Stimulated activated CD4-positive, alpha-beta T cell treated with anti-CD3 and anti-CD28 coated beads, Interleukin-15, amount 100 ng/mL, for 24 hours (primary cell): ENCODE results near the gene DDX53.
A peak's percentile ranks its signal among the peaks of the same experiment; 100 is the strongest.

Experiments used
- DNase-seq: peaks from one replicate; pipeline ENCODE4 v3.0.0-alpha.2; 2020

DDX53 gene

DNA sequence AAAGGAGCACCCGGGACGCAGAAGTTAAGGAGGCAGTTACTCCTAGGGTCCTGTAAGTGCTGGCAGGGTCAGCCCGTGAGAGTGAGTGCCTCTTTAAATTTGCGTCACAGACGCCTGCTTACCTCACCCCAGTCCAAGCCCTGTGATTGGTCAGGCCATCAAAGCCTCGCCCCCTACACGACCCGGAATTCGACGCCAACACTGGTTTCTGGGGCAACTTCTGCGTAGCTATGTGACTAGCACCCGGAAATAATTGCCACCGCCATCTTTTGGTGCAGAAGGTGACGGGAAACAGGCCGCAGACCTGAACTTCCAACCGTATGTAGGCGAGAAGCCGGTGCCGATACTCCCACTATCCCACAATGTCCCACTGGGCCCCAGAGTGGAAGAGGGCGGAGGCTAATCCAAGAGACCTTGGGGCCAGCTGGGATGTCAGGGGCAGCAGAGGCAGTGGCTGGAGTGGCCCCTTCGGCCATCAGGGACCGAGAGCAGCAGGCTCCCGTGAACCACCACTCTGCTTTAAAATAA is at the start of gene DDX53:
Gene DDX53 (plus strand): TSS at position 265 of the 528 bp plus-strand sequence. CDS start 98 bp downstream, at position 363.
- DNase-seq: no peak

GRCh38 chrX:22950269-22951266 is 49.2 kb upstream of the DDX53 start:
- DNase-seq: no peak

DNA sequence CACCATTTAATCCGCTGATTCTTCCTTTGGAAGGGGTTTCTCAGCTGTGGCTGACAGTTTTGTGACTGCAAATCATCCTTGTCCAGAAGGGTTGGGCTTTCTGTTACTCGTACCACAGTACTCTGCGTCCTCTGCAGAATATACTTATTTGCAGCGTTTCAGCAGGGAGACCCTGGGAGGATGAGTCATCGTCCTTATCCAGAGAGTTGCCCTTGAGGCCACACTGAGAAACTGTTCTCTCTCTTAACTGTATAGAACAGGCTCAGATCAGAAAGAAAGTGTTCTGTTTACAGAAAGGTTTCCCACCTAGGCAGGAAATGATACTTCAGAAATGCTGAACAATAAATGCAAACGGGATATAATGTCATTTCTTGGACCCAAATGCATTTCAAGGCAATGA is 47.8 kb upstream of the DDX53 start:
- no peak for DNase-seq

DNA sequence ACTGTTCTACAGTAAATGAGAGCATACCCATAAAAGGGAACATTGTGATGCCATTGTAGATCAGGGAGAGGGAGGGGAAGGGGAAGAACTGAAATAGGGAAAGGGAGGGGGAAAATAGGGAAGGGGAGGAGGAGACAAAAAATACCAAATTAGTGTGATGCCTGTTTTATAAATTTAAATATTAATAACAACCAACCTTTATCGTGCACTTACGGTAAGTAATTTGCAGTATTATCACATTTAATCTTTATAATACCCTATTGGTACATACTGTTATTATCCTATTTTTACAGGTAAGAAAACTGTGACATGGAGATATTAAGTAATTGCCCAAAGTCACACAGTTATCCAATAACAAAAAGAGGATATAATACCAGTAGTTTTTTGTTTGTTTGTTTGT is 41.5 kb upstream of the DDX53 start:
- DNase-seq: no peak

DNA sequence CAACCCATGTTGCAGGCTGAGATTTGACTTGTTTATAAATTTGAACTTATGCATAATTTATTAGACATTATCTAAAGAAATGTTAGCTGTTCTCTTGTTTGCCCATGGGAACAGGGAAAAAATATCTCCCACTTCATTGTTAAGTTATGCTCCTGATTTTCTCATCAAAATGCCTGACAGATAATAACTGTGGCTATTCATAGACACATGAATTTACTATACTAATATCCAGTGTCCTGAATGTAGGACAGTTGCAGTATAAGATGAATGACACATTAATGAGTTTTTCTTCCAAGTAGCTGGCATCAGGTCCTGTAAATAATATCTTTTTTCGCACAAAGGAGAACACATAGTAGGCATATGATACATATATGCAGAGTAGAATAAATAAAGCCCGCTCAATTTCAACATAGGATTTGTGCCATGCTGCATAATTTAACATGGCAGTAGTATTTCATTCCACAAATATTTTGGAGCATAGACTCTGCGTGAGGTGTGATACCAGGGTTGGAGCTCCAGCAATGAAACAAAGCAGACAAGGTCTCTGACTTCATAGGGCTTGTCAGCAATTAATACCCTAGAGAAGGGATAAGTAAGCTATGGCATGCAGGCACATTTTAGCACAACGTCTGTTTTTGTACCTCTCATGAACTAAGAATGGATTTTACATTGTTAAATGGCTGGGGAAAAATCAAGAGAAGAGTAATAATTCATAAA is 40.4 kb upstream of the DDX53 start:
- DNase-seq: no peak

- no peak for DNase-seq
Measured at GRCh38 chrX:22963196-22963595, 36.6 kb upstream of the DDX53 start.

GRCh38 chrX:22968494-22968893 is 31.3 kb upstream of the DDX53 start:
- DNase-seq: no peak

- DNase-seq: no peak
Measured at GRCh38 chrX:22969411-22969810, 30.3 kb upstream of the DDX53 start.

DNA sequence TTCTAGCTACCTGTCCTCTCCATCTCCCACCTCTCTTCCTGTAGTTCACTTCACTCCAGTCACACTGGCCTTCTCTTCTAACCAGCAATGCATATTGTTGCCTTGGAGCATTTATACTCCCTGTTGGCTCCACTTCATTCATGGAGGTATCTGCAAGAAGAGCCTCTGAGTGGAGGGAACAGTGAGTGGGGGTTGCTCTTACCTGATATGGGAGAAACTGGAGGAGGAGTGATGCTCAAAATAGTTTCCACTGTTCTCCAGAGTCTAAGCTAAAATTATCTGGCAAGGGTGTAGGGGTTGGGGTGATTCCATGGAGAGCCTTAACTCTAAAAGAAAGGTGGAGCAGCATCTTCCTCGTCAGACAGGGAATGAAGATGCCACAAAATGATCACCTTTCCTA is 28.9 kb upstream of the DDX53 start:
- DNase-seq: no peak

DNA sequence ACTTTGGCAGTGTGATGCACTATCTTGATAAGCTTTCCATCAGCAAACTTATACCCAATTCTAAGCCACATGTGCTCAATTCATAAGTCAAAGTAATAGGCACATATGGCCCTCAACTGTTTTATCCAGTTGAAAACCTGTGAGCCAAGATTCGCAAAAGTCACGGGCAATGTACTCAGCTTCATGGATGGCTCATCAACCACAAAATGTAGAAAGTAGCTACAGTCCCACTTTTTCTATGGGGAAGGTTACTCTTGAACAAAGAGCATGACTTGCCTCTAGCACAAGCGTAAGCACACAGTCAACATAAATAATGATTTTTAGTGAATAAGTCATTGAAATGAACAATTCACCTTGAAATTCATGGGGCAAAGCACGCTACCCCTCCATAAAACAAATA is 25.1 kb upstream of the DDX53 start:
- no peak for DNase-seq

- DNase-seq: no peak
Measured at GRCh38 chrX:22975786-22976185, 24.0 kb upstream of the DDX53 start.

DNA sequence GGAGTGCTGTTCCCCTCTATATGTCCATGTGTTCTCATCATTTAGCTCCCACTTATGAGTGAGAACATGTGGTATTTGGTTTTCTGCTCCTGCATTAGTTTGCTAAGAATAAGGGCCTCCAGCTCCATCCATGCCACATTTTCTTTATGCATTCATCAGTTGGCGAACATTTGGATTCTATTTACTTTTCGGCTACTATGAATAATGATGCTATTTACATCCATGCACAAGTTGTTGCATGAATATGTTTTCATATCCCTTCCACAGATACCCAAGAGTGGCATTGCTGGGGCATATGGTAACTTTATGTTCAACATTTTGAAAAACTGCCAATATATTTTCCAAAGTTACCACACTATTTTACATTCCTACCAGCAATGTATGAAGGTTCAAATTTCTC is 13.8 kb upstream of the DDX53 start:
- DNase-seq: no peak

DNA sequence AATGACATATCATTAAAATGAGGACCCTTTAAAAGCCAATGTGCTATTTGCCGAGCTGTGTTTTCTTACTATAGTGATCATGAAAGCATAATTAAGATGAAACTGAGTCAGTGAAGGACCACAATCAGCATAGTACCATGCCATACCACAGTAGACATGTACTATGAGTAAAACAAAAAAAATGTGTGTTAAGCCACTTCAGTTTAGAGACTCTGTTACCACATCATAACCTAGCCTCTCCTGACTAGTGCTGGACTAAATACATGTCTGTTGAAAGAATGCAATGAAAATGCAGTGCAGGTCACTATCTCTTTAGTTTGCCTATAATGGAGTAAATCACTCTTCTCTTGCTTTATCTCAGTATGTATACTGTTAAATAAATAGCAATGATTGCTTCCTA is 12.3 kb upstream of the DDX53 start:
- no peak for DNase-seq

DNA sequence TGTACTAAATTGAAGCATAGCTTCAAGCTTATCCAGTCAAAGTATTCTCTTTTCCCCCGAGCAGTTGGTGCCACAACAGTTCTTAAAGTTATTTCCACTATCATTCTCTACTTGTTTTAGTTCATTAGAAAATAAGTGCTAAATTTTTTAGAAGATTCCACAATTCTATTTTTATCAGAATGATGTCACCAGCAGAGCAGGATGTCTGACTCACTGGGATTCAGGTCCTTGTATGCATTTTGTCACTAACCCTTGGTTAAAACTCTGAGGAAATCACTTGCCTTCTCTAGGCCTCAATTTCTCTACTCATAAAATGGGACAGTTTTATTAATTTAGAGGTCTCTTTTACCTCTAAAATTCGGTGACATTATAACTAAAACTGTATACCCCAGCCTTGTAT is 3.4 kb downstream of the DDX53 start:
- DNase-seq: no peak

GRCh38 chrX:23008431-23009099 is 8.8 kb downstream of the DDX53 start:
- no peak for DNase-seq

- DNase-seq: peak; percentile 4
Measured at GRCh38 chrX:23012162-23012561, 12.4 kb downstream of the DDX53 start.

DNA sequence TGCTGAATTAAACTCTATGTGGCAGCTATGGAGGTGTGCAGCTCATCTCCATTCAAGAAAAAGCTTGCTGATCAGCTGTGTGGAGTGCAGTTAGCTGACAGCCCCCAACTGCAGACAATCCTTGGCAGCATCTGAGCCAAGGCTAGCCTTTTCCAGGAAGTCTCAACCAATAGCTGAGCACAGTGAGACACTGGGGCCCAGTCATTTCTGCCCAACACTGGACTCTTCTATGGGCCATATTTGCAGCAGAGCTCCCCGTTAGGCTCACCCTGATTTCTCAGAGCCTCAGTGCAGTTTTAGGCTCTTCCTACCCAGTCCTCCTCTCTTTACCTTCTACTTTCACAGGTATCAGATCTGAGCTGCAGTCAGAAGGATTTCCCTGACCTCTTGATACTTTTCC is 12.9 kb downstream of the DDX53 start:
- DNase-seq: no peak

- DNase-seq: no peak
Measured at GRCh38 chrX:23013366-23013765, 13.6 kb downstream of the DDX53 start.

- no peak for DNase-seq
Measured at GRCh38 chrX:23031600-23031999, 31.8 kb downstream of the DDX53 start.

DNA sequence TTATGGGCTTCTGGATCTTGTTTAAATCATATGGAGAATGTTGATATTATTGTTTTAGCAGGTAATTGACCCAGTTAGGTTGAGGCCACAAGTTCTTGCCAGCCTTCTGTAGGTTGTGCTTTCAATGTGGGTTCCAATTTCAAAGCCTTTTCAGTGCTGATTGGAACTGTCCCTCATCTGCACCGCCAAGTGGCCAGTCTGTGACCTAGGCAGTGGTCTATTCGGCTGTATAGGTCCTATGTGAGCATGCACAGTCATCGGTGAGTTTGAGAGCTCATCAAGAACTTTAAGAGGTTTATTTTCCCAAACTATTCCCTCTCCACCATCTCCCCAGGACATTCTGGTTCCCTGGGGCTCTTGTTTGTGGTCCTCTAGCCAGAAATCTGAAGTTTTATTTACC is 35.7 kb downstream of the DDX53 start:
- no peak for DNase-seq

DNA sequence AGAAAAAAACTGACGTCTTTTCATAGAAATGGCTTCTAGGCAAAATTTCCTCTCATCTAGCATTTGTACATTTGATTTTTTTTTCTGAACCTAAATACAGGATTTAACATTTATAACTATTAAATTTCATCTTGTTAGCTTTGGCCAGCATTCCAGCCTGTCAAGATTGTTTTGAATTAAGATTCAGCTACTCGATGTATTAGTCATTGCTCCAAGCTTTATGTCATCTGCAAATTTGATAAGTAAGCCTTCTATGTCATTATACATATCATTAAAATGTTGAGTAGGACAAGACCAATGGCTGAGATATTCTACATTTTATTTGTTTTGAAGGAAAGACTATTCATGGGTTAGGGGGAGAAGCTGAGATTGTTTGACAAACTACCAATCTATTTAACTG is 46.7 kb downstream of the DDX53 start:
- DNase-seq: no peak

DNA sequence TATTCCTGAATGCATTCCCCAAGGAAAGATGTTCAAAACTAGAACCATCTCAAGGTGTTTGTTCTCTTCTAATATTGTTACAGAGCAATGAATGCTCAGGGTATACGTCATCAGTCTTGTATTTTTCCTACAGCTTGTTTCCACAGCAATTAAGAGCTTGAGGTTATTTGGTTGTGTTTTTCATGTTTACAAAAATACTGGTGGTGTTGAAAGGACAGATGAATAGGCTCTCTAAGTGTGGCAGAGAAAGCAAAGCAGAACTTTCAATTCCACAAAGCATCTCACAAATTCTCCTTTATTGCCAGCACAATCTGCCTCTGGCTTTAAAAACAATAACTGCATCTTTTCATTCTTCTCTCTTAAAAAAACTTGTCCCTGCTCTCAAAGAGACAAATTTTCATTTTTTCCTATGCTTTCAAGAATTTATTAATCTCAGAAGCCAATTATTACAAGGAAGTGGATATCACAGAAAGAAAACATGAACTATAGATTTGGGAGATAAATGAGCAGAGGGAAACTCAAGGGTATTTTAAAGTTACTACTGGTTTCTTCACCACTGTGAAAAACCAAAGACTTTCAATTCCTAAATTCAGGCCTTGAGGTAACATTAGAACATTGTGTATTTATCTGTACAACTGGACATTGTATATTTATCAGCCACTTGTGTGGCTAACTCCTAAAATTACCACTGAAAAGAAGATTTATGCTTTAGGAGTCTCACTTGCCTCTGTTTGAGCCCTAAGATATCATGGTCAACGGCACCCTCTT is 49.2 kb downstream of the DDX53 start:
- no peak for DNase-seq

- no peak for DNase-seq
Measured at GRCh38 chrX:23052324-23052723, 52.6 kb downstream of the DDX53 start.
